ENCODE data around the gene ROBO2. TPM values are rescaled to one million over a fixed set of nuclear protein-coding genes. Genes with fewer than 3 reads are reported as not detected.

The ROBO2 gene
- total RNA-seq, 2 donors from 2014 or later = 2.5 to 2.9 TPM

DNA sequence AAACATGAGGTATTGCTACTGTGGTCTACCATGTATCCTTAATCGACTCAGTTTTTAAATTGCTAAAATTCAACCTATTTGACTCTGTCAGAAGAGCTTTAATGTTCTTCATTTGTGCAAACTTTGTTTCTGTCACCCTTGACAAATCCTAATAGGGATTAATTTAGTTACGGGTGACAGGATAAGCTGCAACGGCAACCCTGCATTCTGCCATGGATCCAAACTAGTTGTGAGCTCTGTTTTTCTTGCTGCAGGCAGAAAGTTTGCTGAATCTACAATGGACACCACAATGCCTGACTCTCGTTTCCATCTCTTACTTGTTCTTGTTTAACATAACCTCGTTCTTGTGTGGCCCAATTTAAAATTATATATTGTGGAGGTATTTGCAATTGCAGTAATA is 352.3 kb downstream of the ROBO2 start:
- DNase-seq = no peak

DNA sequence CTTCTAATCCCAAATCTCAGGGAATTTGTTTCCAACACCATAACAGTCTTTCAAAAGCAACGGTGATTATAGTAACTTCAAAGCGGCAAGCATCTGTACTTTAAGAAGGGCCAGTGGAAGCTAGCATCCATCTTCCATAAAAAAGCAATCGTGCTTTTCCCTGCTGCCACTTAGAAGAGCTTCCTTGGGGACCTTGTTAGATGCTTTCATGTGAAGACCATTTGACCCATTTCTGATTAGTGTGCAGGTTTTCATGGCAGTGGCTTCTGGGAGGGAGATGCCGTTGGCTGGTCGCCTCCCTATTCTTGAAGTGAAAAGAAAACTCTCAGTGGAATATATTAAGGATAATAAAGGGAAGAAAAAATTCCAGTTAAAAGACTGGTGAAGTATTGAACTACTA is 354.1 kb downstream of the ROBO2 start:
- Mint-ChIP-seq H3K36me3 (ENCODE audit: low read depth) (no peaks in the 10 kb centered on the region), H3K4me3 (no peak overlapping the region), H3K9me3 (no peaks in the 10 kb centered on the region), H3K4me1 (peaks cover 3% of the 10 kb centered on the region), H3K27me3 (ENCODE audit: insufficient read depth) (no peaks in the 10 kb centered on the region), H3K27ac (no peak overlapping the region)
- Histone ChIP-seq H3K4me3 (ENCODE audit: low read length) (no peak overlapping the region), H3K9me3 (ENCODE audit: control insufficient read depth, low read length) (no peaks in the 10 kb centered on the region), H3K27me3 (ENCODE audit: control insufficient read depth, insufficient read depth, low read length, poor library complexity, severe bottlenecking) (no peaks in the 10 kb centered on the region), H3K27ac (ENCODE audit: low read depth, low read length) (no peak overlapping the region), H3K9ac (ENCODE audit: extremely low read depth, low read length, poor library complexity, severe bottlenecking) (no peak overlapping the region), H3K36me3 (ENCODE audit: control insufficient read depth, insufficient read depth, low read length) (no peaks in the 10 kb centered on the region), H3K4me1 (ENCODE audit: control insufficient read depth, insufficient read depth, low read length) (no peaks in the 10 kb centered on the region)
- WGBS, 2 experiments (ENCODE audit: insufficient coverage in 1 of 2, insufficient read length in 1 of 2) = 83 to 96% methylated on average over 4 to 5 of the region's 5 CpGs
- TF ChIP-seq, protein P1, sequence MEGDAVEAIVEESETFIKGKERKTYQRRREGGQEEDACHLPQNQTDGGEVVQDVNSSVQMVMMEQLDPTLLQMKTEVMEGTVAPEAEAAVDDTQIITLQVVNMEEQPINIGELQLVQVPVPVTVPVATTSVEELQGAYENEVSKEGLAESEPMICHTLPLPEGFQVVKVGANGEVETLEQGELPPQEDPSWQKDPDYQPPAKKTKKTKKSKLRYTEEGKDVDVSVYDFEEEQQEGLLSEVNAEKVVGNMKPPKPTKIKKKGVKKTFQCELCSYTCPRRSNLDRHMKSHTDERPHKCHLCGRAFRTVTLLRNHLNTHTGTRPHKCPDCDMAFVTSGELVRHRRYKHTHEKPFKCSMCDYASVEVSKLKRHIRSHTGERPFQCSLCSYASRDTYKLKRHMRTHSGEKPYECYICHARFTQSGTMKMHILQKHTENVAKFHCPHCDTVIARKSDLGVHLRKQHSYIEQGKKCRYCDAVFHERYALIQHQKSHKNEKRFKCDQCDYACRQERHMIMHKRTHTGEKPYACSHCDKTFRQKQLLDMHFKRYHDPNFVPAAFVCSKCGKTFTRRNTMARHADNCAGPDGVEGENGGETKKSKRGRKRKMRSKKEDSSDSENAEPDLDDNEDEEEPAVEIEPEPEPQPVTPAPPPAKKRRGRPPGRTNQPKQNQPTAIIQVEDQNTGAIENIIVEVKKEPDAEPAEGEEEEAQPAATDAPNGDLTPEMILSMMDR (conservative IDR thresholded peaks at IDR 0.05) = no peak
- no peak for DNase-seq

More for the DNA sequence above, 352.3 kb downstream of the ROBO2 start:
- H3K9me3 ChIP-seq (ENCODE audit: control insufficient read depth, low read length) = no peaks in the 10 kb centered on the region
- H3K27me3 ChIP-seq (ENCODE audit: control insufficient read depth, insufficient read depth, low read length, poor library complexity, severe bottlenecking) = no peaks in the 10 kb centered on the region
- Mint-ChIP-seq H3K9me3 (no peaks in the 10 kb centered on the region), H3K27ac (no peak overlapping the region), H3K27me3 (ENCODE audit: insufficient read depth) (no peaks in the 10 kb centered on the region), H3K4me3 (no peak overlapping the region), H3K4me1 (peaks cover 15% of the 10 kb centered on the region), H3K36me3 (ENCODE audit: low read depth) (no peaks in the 10 kb centered on the region)
- no peak overlapping the region for H3K9ac ChIP-seq (ENCODE audit: extremely low read depth, low read length, poor library complexity, severe bottlenecking)
- no peak overlapping the region for H3K4me3 ChIP-seq (ENCODE audit: low read length)
- WGBS, 2 experiments (ENCODE audit: insufficient coverage in 1 of 2, insufficient read length in 1 of 2) = 91 to 95% methylated on average over 2 to 5 of the region's 5 CpGs
- no peaks in the 10 kb centered on the region for H3K36me3 ChIP-seq (ENCODE audit: control insufficient read depth, insufficient read depth, low read length)
- no peaks in the 10 kb centered on the region for H3K4me1 ChIP-seq (ENCODE audit: control insufficient read depth, insufficient read depth, low read length)
- no peak overlapping the region for H3K27ac ChIP-seq (ENCODE audit: low read depth, low read length)
- TF ChIP-seq, protein P1 (conservative IDR thresholded peaks at IDR 0.05) = no peak

DNA sequence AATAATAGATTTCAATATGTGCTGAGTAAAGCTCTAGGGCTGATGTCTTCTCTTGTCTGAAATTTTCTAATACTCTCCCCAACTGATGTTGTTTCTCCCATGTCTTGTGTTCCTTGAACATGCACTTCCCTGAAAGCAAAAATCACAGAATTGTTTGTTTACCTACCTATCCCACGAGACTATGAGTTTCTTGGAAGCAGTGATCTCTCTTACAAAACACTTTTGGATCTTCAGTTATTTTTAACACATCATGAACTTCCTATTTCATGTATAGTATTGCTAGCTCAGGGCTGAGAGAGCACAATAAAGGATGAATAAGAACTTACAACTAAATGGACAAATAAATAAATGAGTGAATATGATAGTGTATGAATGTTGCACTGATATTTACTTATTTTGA is 365.0 kb downstream of the ROBO2 start:
- H3K4me1 ChIP-seq (ENCODE audit: control insufficient read depth, insufficient read depth, low read length) = no peaks in the 10 kb centered on the region
- peaks cover 8% of the 10 kb centered on the region for H3K27me3 ChIP-seq (ENCODE audit: control insufficient read depth, insufficient read depth, low read length, poor library complexity, severe bottlenecking)
- no peaks in the 10 kb centered on the region for H3K36me3 ChIP-seq (ENCODE audit: control insufficient read depth, insufficient read depth, low read length)
- H3K27ac Mint-ChIP-seq = no peak overlapping the region
- H3K4me3 ChIP-seq (ENCODE audit: low read length) = no peak overlapping the region
- H3K9ac ChIP-seq (ENCODE audit: extremely low read depth, low read length, poor library complexity, severe bottlenecking) = no peak overlapping the region
- TF ChIP-seq, protein P1 (conservative IDR thresholded peaks at IDR 0.05) = no peak
- peaks cover 4% of the 10 kb centered on the region for H3K27me3 Mint-ChIP-seq (ENCODE audit: insufficient read depth)
- H3K9me3 ChIP-seq (ENCODE audit: control insufficient read depth, low read length) = no peaks in the 10 kb centered on the region
- no peak overlapping the region for H3K27ac ChIP-seq (ENCODE audit: low read depth, low read length)
- DNase-seq = no peak
- H3K4me3 Mint-ChIP-seq = no peak overlapping the region
- WGBS, 2 experiments (ENCODE audit: insufficient coverage in 1 of 2, insufficient read length in 1 of 2) = 66% methylated on average over 1 of the region's 1 CpG; no CpG with 5 or more reads in 1 of the 2 experiments
- H3K9me3 Mint-ChIP-seq = no peaks in the 10 kb centered on the region
- no peaks in the 10 kb centered on the region for H3K36me3 Mint-ChIP-seq (ENCODE audit: low read depth)
- peaks cover 12% of the 10 kb centered on the region for H3K4me1 Mint-ChIP-seq
